Stimulated activated naive B cell treated with anti-CD40 and anti-IgM and Interleukin-4, amounts not matched to agents 10 μg/mL and 1 μg/mL and 100 μg/mL, for 72 hours (primary cell): ENCODE data around the gene OLFML2A.
A peak's percentile ranks its signal among the peaks of the same experiment; 100 is the strongest.

Experiments used
- ATAC-seq, 2 donors: fragments of 150-1000 bp; cut with Tn5 transposase; replicated peaks; 2 replicates each; pipeline ENCODE4 v1.10.0; 2021; ENCODE audit warnings: moderate library complexity in 1 of 2
- DNase-seq: peaks from one replicate; pipeline ENCODE4 v3.0.0; 2021
- H3K27ac Mint-ChIP-seq: one replicate; pipeline ENCODE4 v1.8.0; 2022; ENCODE audit warnings: mild to moderate bottlenecking, mixed read lengths
- H3K27me3 Mint-ChIP-seq, 2 donors: one replicate each; pipeline ENCODE4 v1.8.0; 2022; ENCODE audit warnings: mixed read lengths in 2 of 2
- H3K36me3 Mint-ChIP-seq, 2 donors: one replicate each; pipeline ENCODE4 v1.8.0; 2022; ENCODE audit warnings: mixed read lengths in 2 of 2, mild to moderate bottlenecking in 1 of 2
- H3K4me1 Mint-ChIP-seq, 2 donors: one replicate each; pipeline ENCODE4 v1.8.0; 2022; ENCODE audit warnings: mixed read lengths in 2 of 2, mild to moderate bottlenecking in 1 of 2
- H3K4me3 Mint-ChIP-seq, 2 donors: one replicate each; pipeline ENCODE4 v1.8.0; 2022; ENCODE audit warnings: mild to moderate bottlenecking in 2 of 2, mixed read lengths in 2 of 2, moderate library complexity in 1 of 2
- H3K9me3 Mint-ChIP-seq, 2 donors: one replicate each; pipeline ENCODE4 v1.8.0; 2022; ENCODE audit warnings: mixed read lengths in 2 of 2, mild to moderate bottlenecking in 1 of 2

The OLFML2A gene

GRCh38 chr9:124752967-124753366, 24.0 kb upstream of the OLFML2A start:
- peaks cover 5 to 20% of the 10 kb centered on the region in 2 donors for H3K27me3 Mint-ChIP-seq
- no peaks in the 10 kb centered on the region for H3K36me3 Mint-ChIP-seq
- no peaks in the 10 kb centered on the region for H3K9me3 Mint-ChIP-seq
- peaks cover 0 to 14% of the 10 kb centered on the region in 2 donors for H3K4me1 Mint-ChIP-seq
- no peak for ATAC-seq
- H3K27ac Mint-ChIP-seq, result no peak overlapping the region
- DNase-seq, result no peak
- no peak overlapping the region for H3K4me3 Mint-ChIP-seq

GRCh38 chr9:124754289-124754688, 22.6 kb upstream of the OLFML2A start:
- no peak overlapping the region for H3K4me3 Mint-ChIP-seq
- H3K9me3 Mint-ChIP-seq, result no peaks in the 10 kb centered on the region
- peaks cover 3 to 25% of the 10 kb centered on the region in 2 donors for H3K4me1 Mint-ChIP-seq
- no peaks in the 10 kb centered on the region for H3K36me3 Mint-ChIP-seq
- H3K27ac Mint-ChIP-seq, result no peak overlapping the region
- H3K27me3 Mint-ChIP-seq, result peaks cover 9 to 20% of the 10 kb centered on the region in 2 donors
- no peak for DNase-seq
- no peak for ATAC-seq

GRCh38 chr9:124755061-124755460, 21.9 kb upstream of the OLFML2A start:
- Mint-ChIP-seq H3K27me3 (peaks cover 9 to 20% of the 10 kb centered on the region in 2 donors), H3K27ac (no peak overlapping the region), H3K9me3 (no peaks in the 10 kb centered on the region), H3K4me1 (peaks cover 3 to 25% of the 10 kb centered on the region in 2 donors), H3K4me3 (no peak overlapping the region), H3K36me3 (no peaks in the 10 kb centered on the region)
- DNase-seq (no peak), ATAC-seq (no peak)

GRCh38 chr9:124756011-124756410, 20.9 kb upstream of the OLFML2A start:
- DNase-seq, result no peak
- ATAC-seq, result no peak
- Mint-ChIP-seq H3K36me3 (no peaks in the 10 kb centered on the region), H3K27ac (no peak overlapping the region), H3K27me3 (peaks cover 9 to 20% of the 10 kb centered on the region in 2 donors), H3K4me1 (peaks cover 3 to 25% of the 10 kb centered on the region in 2 donors), H3K9me3 (no peaks in the 10 kb centered on the region), H3K4me3 (no peak overlapping the region)

GRCh38 chr9:124757616-124758015, 19.3 kb upstream of the OLFML2A start:
- no peak overlapping the region for H3K27ac Mint-ChIP-seq
- DNase-seq, result no peak
- ATAC-seq, result no peak
- H3K36me3 Mint-ChIP-seq, result no peaks in the 10 kb centered on the region
- H3K4me1 Mint-ChIP-seq, result peaks cover 3 to 25% of the 10 kb centered on the region in 2 donors
- H3K9me3 Mint-ChIP-seq, result no peaks in the 10 kb centered on the region
- H3K4me3 Mint-ChIP-seq, result no peak overlapping the region
- H3K27me3 Mint-ChIP-seq, result peaks cover 9 to 20% of the 10 kb centered on the region in 2 donors

- Mint-ChIP-seq H3K4me3 (peak overlapping the region in 1 of 2 donors; percentile 41), H3K4me1 (peaks cover 3 to 25% of the 10 kb centered on the region in 2 donors), H3K9me3 (no peaks in the 10 kb centered on the region), H3K27ac (no peak overlapping the region), H3K27me3 (peaks cover 9 to 20% of the 10 kb centered on the region in 2 donors), H3K36me3 (no peaks in the 10 kb centered on the region)
- ATAC-seq, result no peak
- DNase-seq, result no peak
Measured at GRCh38 chr9:124758061-124758460, 18.9 kb upstream of the OLFML2A start.

- Mint-ChIP-seq H3K36me3 (no peaks in the 10 kb centered on the region), H3K27ac (no peak overlapping the region), H3K27me3 (peaks cover 9 to 20% of the 10 kb centered on the region in 2 donors), H3K9me3 (no peaks in the 10 kb centered on the region), H3K4me1 (peaks cover 3 to 25% of the 10 kb centered on the region in 2 donors), H3K4me3 (no peak overlapping the region)
- ATAC-seq (no peak), DNase-seq (no peak)
Measured at GRCh38 chr9:124758691-124759090, 18.2 kb upstream of the OLFML2A start.

- DNase-seq (no peak), ATAC-seq (no peak)
- H3K27ac Mint-ChIP-seq, result no peak overlapping the region
- no peak overlapping the region for H3K4me3 Mint-ChIP-seq
- H3K27me3 Mint-ChIP-seq, result peaks cover 9 to 18% of the 10 kb centered on the region in 2 donors
- H3K9me3 Mint-ChIP-seq, result no peaks in the 10 kb centered on the region
- H3K36me3 Mint-ChIP-seq, result no peaks in the 10 kb centered on the region
- peaks cover 3 to 24% of the 10 kb centered on the region in 2 donors for H3K4me1 Mint-ChIP-seq
Measured at GRCh38 chr9:124759327-124759726, 17.6 kb upstream of the OLFML2A start.

- Mint-ChIP-seq H3K27me3 (peaks cover 9 to 10% of the 10 kb centered on the region in 2 donors), H3K36me3 (no peaks in the 10 kb centered on the region), H3K27ac (no peak overlapping the region), H3K4me3 (no peak overlapping the region), H3K4me1 (peaks cover 3 to 16% of the 10 kb centered on the region in 2 donors), H3K9me3 (no peaks in the 10 kb centered on the region)
- no peak for ATAC-seq
- DNase-seq, result no peak
Measured at GRCh38 chr9:124760719-124761118, 16.2 kb upstream of the OLFML2A start.

- no peaks in the 10 kb centered on the region for H3K9me3 Mint-ChIP-seq
- no peaks in the 10 kb centered on the region for H3K36me3 Mint-ChIP-seq
- H3K4me1 Mint-ChIP-seq, result peaks cover 3 to 16% of the 10 kb centered on the region in 2 donors
- no peak overlapping the region for H3K4me3 Mint-ChIP-seq
- H3K27ac Mint-ChIP-seq, result no peak overlapping the region
- ATAC-seq, result no peak
- DNase-seq, result no peak
- H3K27me3 Mint-ChIP-seq, result peaks cover 9 to 10% of the 10 kb centered on the region in 2 donors
Measured at GRCh38 chr9:124761196-124761595, 15.7 kb upstream of the OLFML2A start.

GRCh38 chr9:124761710-124762109, 15.2 kb upstream of the OLFML2A start:
- ATAC-seq (no peak), DNase-seq (no peak)
- Mint-ChIP-seq H3K27ac (no peak overlapping the region), H3K36me3 (no peaks in the 10 kb centered on the region), H3K4me1 (peaks cover 3 to 18% of the 10 kb centered on the region in 2 donors), H3K4me3 (no peak overlapping the region), H3K9me3 (no peaks in the 10 kb centered on the region), H3K27me3 (peaks cover 8 to 11% of the 10 kb centered on the region in 2 donors)

- H3K27me3 Mint-ChIP-seq, result peaks cover 9 to 10% of the 10 kb centered on the region in 2 donors
Measured at GRCh38 chr9:124762633-124763032, 14.3 kb upstream of the OLFML2A start.

GRCh38 chr9:124764774-124765438, 12.0 kb upstream of the OLFML2A start:
- Mint-ChIP-seq H3K9me3 (no peaks in the 10 kb centered on the region), H3K4me3 (no peak overlapping the region), H3K36me3 (no peaks in the 10 kb centered on the region), H3K27ac (no peak overlapping the region), H3K27me3 (peaks cover 18 to 23% of the 10 kb centered on the region in 2 donors), H3K4me1 (peaks cover 11 to 21% of the 10 kb centered on the region in 2 donors)
- DNase-seq, result no peak
- ATAC-seq, result peak in 1 of 2 donors; percentile 21

More at GRCh38 chr9:124762633-124763032, 14.3 kb upstream of the OLFML2A start:
- Mint-ChIP-seq H3K27ac (no peak overlapping the region), H3K9me3 (no peaks in the 10 kb centered on the region), H3K36me3 (no peaks in the 10 kb centered on the region), H3K4me3 (no peak overlapping the region), H3K4me1 (peaks cover 3 to 20% of the 10 kb centered on the region in 2 donors)
- no peak for ATAC-seq
- DNase-seq, result no peak

GRCh38 chr9:124765439-124765835, 11.5 kb upstream of the OLFML2A start:
- Mint-ChIP-seq H3K36me3 (no peaks in the 10 kb centered on the region), H3K4me1 (peaks cover 15 to 26% of the 10 kb centered on the region in 2 donors), H3K4me3 (no peak overlapping the region), H3K27me3 (peaks cover 22 to 28% of the 10 kb centered on the region in 2 donors), H3K9me3 (no peaks in the 10 kb centered on the region), H3K27ac (no peak overlapping the region)
- DNase-seq (no peak), ATAC-seq (no peak)

GRCh38 chr9:124766326-124766725, 10.6 kb upstream of the OLFML2A start:
- peaks cover 23 to 29% of the 10 kb centered on the region in 2 donors for H3K27me3 Mint-ChIP-seq
- H3K36me3 Mint-ChIP-seq, result no peaks in the 10 kb centered on the region
- H3K9me3 Mint-ChIP-seq, result no peaks in the 10 kb centered on the region
- ATAC-seq, result no peak
- H3K27ac Mint-ChIP-seq, result no peak overlapping the region
- peaks cover 17 to 26% of the 10 kb centered on the region in 2 donors for H3K4me1 Mint-ChIP-seq
- H3K4me3 Mint-ChIP-seq, result no peak overlapping the region
- DNase-seq, result no peak
